GDM1 (cell line): ENCODE data around the gene TFEB.

Source experiments
- DNase-seq: peaks from one replicate; lab custom pipeline; 2025; lab: John Stamatoyannopoulos, UW

Gene TFEB

GRCh38 chr6:41690541-41691330 lies 44.7 kb downstream of the TFEB start:
- no peak for DNase-seq

GRCh38 chr6:41689171-41690008 lies 46.0 kb downstream of the TFEB start:
- DNase-seq: no peak

DNA sequence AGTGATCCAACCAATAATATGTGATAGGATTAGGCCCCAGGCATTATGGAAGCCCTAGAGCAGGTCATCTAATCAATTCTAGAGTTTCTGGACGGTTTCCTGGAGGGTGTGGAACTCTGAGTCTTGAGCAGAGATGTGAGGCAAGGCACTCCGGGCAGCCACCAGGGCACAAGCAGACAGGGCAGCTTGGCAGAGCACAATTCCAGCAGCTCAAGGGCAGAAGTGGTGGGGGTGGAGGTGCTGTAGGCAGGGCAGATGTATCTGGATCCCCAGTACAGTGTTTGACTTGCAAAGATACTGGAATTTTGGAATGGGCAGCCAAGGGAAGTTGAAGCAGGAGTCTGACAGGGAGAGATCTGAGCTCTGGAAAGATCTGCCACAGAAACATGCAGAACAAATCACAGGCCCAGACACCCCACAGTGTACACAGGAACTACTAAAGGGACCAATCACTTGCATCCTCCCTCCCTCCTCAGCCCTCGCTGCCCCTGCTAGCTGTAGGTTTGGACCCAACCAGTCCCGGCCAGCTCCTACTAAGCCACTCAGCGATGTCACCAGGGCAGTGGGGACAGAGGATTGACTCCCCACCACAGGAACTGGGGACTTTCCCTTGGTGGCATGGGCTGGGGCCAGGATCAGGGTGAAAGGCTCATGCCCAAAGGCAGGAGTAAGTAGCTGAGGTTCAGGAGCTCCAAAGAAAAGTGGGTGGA lies 47.0 kb downstream of the TFEB start:
- DNase-seq: no peak

- DNase-seq: no peak
Observed at GRCh38 chr6:41687501-41688175, 47.8 kb downstream of the TFEB start.

- no peak for DNase-seq
Observed at GRCh38 chr6:41685641-41686380, 49.6 kb downstream of the TFEB start.

DNA sequence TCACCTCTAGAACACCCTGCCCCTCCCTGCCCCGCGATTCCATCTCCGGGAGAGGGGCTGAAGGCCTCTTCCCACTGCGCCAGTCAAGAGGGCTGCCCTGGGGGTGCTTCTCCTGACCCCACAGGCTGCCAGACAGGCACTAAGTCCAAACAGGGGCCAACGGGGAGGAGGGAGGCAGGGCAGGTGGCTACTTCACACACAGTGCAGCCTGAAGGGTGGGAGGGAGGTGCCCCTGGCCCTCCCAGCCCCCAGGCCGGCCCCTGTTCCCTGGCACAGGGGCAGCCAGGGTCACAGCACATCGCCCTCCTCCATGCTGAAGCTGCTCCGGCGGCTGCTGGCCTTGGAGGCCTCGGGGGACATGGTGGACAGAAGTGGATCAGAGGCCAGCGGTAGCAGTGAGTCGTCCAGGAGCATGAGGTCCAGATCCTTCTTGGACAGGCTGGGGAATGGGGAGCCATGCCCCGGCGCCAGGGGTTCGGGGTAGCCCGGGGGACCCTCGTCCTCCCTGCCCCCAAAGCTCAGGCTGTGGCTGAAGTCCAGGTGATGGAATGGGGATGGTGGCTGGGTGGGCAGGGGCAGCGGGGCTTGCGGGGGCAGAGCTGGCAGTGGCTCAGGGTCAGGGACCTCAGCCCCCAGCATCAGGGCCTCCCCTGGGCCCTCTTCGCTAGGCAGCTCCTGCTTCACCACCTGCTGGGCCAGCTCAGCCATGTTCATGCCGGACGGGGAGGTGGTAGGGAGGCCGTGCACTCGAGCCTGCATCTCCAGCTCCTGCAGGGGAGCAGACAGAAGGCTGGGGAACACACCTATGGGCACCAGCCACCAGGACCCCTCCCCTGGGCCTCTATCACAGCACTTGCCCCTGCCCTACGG lies 50.9 kb downstream of the TFEB start:
- no peak for DNase-seq

DNA sequence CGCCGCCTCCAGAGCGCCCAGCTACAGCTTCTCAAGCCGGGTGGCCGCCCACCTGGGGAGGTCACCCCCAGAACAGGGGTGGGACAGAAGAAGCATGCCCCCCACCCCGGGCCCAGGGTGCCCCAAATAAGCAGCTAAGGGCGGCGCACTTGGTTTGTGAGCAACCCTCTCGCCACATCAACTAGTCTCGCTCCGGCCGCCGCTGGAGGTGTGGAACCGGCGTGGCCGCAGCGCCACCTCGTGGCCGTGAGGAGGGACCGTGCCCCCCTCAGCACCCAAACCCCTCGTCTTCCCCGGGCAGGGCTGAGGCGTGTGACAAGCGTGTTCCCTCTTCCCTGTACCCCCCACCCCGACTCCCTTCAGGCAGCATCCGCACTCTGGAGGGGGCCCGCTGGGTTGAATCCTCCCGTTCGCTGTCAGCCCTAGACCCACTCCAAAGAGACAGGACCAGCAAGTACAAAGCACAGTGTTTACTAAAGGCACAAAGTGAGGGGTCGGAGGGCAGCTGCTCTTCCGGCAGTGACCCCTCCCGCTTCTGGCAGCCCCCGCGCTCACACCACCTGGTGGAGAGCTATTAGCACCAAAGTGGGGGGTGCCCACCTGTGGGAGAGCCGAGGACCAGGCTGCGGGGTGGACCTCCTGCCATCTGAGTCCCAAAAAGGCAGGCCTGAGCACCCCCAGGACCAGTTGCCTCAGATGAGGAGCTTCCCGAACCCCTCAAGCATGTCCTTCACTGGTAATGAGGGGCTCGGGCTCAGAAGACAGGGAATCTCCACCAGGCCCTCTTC lies 51.7 kb downstream of the TFEB start:
- peak; percentile 49 for DNase-seq

GRCh38 chr6:41683273-41683522 lies 52.2 kb downstream of the TFEB start:
- no peak for DNase-seq

- DNase-seq: no peak
Observed at GRCh38 chr6:41682497-41683272, 52.7 kb downstream of the TFEB start.

DNA sequence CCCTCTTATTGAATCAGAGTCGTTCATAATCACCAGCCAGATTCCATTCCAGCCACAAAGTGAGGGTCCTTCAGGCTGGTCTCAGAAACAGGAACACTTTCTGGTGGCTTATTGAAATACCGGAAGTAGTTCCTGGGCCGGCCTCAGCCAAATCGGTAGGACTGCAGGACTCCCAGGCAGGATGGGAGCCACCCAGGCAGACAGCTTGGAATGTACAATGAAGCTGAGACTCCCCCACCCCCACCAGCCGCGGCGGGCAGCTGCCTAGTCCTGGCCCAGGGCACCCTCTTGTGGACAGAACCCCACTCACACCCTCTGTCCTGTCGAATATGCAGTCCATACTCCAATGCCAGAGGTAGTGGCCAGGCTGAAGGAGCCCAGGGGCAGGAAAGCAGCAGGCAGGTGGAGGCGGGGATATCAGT lies 53.3 kb downstream of the TFEB start:
- DNase-seq: peak; percentile 47

GRCh38 chr6:41680182-41680965 lies 55.0 kb downstream of the TFEB start:
- DNase-seq: no peak

- no peak for DNase-seq
Observed at GRCh38 chr6:41679696-41680095, 55.7 kb downstream of the TFEB start.

GRCh38 chr6:41678511-41679084 lies 56.8 kb downstream of the TFEB start:
- DNase-seq: no peak

- DNase-seq: no peak
Observed at GRCh38 chr6:41677124-41677921, 58.1 kb downstream of the TFEB start.

DNA sequence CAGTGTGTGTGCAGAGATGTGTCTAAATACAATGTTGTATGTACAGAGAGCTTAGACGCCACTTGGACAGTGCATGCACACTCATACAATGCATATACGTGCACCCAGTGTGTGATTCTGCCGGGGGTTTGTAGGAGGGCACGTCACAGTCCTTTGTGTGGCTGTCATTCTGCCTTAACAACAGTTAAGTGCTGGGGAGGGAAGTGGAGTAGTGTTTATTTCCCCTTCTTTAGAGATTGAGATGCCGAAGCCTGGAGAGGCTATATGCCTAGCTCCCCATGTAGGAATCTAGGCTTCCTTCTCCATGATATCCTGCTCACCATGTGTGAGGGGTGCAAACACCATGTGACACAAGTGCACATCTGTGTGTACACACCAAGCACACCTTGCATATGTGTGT lies 59.0 kb downstream of the TFEB start:
- no peak for DNase-seq

DNA sequence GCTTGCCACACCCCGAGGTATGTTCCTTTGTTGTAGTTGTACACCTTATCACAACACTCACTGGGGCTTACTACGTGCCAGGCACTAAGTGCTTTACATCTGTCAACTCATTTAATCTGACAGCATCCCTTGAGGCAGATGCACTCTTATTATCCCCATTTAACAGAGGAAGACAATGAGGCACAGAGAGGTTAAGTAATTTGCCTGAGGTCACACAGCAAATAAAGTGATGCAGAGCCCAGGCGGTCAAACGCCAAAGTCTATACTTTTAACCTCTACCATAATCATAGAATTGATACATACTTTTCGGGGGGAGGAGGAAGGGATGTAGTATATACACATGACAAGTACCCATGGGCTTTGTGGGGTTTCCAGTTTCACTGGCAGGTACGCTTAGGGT lies 59.4 kb downstream of the TFEB start:
- no peak for DNase-seq

- no peak for DNase-seq
Observed at GRCh38 chr6:41675176-41675775, 60.1 kb downstream of the TFEB start.
